Right hindlimb (tissue), 1 donor: Measurements from ENCODE around the gene C10orf90.

ENCODE experiments used
- DNase-seq: peaks from one replicate; pipeline ENCODE4 v3.0.0-alpha.2; 2018

C10orf90 gene

DNA sequence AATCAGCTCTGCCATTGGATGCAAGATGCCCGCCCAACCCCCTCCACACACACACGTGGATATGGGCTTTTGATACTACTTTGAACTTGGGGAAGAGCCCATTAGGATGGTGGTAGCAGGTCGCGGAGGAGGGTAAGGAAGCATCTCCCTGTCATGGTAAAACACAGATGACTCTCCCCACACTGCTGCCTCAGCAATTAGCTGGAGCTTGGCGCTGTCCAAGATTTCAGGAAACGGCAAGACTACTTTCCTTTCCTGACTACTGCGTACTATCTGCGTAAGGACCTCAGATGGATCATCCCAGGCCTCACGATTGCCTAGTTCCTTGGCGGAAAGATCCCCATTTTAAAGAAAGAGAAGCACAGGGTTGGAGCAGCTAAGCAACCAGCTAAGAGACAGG is 134.3 kb downstream of the C10orf90 start:
- DNase-seq = peak; percentile 33

- DNase-seq = no peak
Observed at GRCh38 chr10:126533644-126534043, 136.8 kb downstream of the C10orf90 start.

DNA sequence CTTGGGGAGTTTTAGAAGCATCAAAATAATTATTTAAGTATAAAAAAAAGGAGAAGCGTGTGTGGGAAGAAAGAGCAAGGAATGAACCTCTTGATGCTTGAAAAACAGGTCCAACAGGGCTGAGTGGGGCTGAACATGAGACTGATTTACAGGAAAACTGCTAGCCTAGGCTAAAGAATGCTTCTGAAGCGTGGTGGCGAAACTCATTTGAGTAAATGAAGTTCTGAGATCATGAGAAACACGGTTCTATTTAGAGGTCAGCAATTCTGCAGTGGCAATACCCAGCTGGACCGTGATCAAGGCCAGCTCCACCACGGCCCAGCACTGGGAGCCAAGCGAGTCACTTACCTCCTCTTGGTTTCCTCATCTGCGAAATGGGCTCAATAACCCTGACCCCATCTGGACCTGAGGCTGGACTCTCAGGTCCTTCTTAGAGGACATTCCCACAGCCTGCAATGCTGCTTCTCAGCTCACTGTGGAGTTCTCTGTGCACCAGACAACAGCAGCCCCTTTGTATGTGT is 142.1 kb downstream of the C10orf90 start:
- DNase-seq = no peak

- DNase-seq = no peak
Observed at GRCh38 chr10:126527645-126528314, 142.7 kb downstream of the C10orf90 start.

- DNase-seq = no peak
Observed at GRCh38 chr10:126525326-126525725, 145.2 kb downstream of the C10orf90 start.

DNA sequence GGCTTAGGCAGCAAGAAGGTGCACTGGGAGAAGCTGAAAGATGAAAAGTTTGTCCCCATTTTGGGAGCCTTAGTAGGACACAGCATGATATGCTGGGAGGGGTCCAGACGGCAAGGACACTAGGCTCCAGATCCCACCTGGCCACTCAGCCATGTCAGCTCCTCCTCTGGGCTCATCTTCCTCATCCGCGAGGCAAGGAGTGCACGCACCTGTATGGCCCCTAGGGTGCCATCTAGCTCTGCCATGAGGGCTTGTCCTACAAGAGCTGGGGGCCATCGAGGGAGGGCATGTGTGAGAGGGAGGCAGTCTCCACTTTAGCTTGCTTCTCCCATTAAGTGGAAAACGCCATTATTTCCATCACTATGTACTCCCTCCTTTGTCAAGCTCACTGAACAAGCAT is 146.0 kb downstream of the C10orf90 start:
- DNase-seq = no peak

- DNase-seq = no peak
Observed at GRCh38 chr10:126523071-126523470, 147.4 kb downstream of the C10orf90 start.

DNA sequence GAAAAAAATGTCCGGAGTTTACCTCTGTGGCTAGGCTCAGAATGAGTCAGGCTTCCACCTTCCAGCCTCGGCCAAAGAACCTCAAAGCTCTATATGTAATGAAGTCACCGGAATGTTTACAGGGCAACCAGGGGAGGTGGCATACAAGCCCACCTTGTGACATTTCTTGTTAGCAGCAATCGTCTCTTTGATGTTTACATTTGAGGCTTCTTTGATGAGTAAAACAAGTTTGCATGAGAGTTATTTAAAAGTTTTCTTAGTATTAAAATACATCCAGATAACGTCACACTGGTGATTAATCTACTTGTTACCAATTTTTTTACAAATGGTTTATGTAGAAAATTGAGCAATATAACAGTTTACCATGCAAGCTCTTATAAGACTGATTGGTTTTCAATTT is 149.1 kb downstream of the C10orf90 start:
- no peak for DNase-seq

- no peak for DNase-seq
Observed at GRCh38 chr10:126520751-126521317, 149.7 kb downstream of the C10orf90 start.

DNA sequence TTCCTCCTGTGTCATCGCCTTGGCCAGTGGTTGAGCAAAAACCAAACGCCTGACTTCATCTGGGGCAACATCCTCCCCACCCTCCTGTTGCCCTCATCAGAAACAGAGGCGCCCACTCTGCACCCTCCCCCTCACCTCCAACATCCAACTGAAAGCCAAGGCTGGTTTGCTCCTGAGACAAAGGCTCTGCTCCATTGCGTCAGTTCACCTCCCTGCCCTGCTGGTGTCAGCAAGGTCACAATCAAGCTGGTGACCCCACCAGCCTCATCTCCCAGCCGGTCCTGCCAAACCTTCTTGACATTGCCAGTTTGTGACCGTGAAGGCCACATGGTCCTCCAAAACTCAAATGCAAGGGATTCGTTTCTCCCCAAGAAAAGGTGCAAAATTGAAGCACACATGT is 150.5 kb downstream of the C10orf90 start:
- DNase-seq = no peak

DNA sequence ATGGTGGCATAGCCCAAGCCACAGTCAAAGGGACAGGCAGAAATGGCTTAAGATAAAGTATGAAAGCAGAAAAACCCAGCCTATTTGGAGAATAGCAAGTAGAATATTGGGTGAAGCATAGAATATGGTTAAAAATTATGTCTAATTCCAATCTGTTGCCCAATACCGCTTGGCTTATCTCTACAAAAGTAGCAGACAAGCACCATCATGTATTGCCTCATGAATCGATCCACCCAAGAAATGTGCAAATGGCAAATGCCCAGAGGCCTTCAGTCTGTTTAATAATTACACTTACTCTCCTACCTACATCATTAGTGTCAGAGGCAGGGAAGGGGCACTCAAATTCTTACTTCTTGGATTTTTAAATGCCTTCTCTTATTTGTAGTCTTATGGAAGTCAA is 151.3 kb downstream of the C10orf90 start:
- DNase-seq = no peak

- no peak for DNase-seq
Observed at GRCh38 chr10:126518218-126519080, 152.0 kb downstream of the C10orf90 start.

GRCh38 chr10:126516515-126516914 is 154.0 kb downstream of the C10orf90 start:
- no peak for DNase-seq

- no peak for DNase-seq
Observed at GRCh38 chr10:126511917-126512479, 158.5 kb downstream of the C10orf90 start.

DNA sequence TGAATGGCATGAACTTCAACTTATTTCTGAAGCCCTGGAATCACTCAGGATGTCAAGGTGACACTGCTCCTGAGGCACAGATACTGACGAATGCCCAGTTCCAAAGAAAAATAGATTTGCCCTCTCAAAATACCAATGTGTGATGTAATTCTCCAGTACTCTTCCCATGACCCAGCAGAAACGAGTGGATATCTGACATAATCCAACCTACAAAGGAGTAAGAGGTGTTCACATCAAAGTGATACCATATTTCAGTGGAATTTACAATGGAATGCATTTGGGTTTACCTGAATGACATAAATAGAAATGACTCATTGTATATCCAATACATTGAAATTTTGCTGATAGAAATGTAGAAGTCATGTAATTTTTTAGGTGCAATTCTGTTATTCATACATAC is 161.3 kb downstream of the C10orf90 start:
- no peak for DNase-seq

GRCh38 chr10:126508535-126509040 is 161.9 kb downstream of the C10orf90 start:
- no peak for DNase-seq

GRCh38 chr10:126504761-126505112 is 165.8 kb downstream of the C10orf90 start:
- DNase-seq = no peak

DNA sequence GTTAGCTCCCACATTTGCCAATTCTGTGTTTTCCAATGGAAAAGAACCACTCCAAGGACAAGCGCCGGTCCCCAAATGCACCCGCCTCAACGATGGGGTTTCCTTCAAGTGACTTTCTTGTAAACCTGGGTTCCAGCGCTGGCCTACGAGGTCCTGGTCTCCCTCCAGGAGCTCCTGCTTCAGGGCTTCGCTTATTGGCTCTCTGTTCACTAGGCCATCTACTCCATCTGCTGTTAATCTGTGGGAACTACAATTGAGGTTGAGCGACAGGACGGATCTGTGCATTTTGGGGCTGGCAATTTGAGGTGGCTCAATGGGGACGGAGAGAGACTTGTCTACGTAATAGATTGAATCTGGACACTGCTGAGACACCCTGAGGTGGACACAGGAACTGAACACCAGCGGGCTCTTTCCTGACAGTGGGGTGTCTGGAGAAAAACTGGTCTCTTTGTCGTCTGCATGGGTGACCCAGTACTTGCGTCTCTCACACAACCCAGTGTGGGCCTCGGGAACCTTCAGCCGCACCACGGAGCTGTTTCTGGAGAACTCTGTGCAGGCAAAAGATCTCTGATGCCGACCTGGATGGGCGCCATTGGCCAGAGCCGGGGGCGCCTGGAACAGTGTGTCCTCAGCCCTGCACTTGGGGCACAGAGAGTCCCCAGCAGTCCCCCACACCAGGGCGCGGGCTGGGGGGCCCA is 166.3 kb downstream of the C10orf90 start:
- peak; percentile 67 for DNase-seq

GRCh38 chr10:126503392-126504062 is 167.0 kb downstream of the C10orf90 start:
- no peak for DNase-seq

DNA sequence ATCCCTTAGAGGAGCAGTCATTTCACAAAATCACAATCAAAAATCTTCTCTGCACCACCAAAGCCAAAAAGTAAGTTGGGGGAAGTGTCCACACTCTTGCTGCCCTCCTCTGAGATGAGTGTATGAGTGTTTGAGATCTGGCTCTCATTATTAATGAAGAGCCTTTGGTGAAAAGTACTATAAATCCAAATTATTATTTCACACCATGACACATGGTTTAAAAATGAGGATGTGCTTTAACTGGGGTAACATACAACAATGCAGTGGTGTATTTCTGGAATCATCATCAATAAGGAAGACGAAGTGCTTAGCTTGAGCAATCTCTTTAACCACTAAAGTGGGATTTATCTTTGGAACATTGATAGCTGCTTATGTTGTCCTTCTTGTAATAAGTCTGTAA is 168.1 kb downstream of the C10orf90 start:
- no peak for DNase-seq

- DNase-seq = no peak
Observed at GRCh38 chr10:126501828-126502227, 168.7 kb downstream of the C10orf90 start.

GRCh38 chr10:126500866-126501265 is 169.6 kb downstream of the C10orf90 start:
- no peak for DNase-seq
